Left ventricle myocardium inferior (tissue), 1 donor: ENCODE data around the gene LIM2. TPM values are rescaled to one million over a fixed set of nuclear protein-coding genes. Genes with fewer than 3 reads are reported as not detected.
A peak's percentile ranks its signal among the peaks of the same experiment; 100 is the strongest.

Experiments used
- DNase-seq: peaks from one replicate; pipeline ENCODE4 v3.0.0-alpha.2; 2020
- H3K27ac ChIP-seq: fragments of 200-600 bp; replicated peaks from 2 replicates; pipeline ENCODE4 v1.8.0; 2021
- H3K27me3 ChIP-seq: fragments of 200-600 bp; 2 replicates; pipeline ENCODE4 v1.8.0; 2021; ENCODE audit warnings: low read depth
- H3K36me3 ChIP-seq: fragments of 200-600 bp; 2 replicates; pipeline ENCODE4 v1.8.0; 2021
- H3K4me1 ChIP-seq: fragments of 200-600 bp; 2 replicates; pipeline ENCODE4 v1.8.0; 2021
- H3K4me3 ChIP-seq: fragments of 200-600 bp; 2 replicates; pipeline ENCODE4 v1.8.0; 2021; ENCODE audit warnings: mild to moderate bottlenecking, moderate library complexity
- H3K9me3 ChIP-seq: fragments of 200-600 bp; replicated peaks from 2 replicates; pipeline ENCODE4 v1.8.0; 2021
- intact Hi-C: fragments of 100-400 bp; cut with micrococcal nuclease; formaldehyde crosslinking; loops from one replicate; pipeline ENCODE4 v1.11.0; 2022
- total RNA-seq: library from RNA; stranded (reverse); fragmentation: NEBNext Ultra II Directional; extraction: Animal tissue kit (Norgen Biotek cat#: 25700); gene quantifications from one replicate; pipeline ENCODE4 v1.2.1, GENCODE V29; 2021
- TF ChIP-seq, protein P1 (sequence below): fragments of 200-600 bp; IDR thresholded peaks from 2 replicates; pipeline ENCODE4 v1.8.0; 2021; ENCODE audit warnings: antibody characterized with exemption, mild to moderate bottlenecking, borderline replicate concordance
- donor health status: DM: no; HTN: yes; CAD: no; lungs with severe emphysema.

Gene LIM2
- total RNA-seq, 1 donor from 2014 or later: not detected

DNA sequence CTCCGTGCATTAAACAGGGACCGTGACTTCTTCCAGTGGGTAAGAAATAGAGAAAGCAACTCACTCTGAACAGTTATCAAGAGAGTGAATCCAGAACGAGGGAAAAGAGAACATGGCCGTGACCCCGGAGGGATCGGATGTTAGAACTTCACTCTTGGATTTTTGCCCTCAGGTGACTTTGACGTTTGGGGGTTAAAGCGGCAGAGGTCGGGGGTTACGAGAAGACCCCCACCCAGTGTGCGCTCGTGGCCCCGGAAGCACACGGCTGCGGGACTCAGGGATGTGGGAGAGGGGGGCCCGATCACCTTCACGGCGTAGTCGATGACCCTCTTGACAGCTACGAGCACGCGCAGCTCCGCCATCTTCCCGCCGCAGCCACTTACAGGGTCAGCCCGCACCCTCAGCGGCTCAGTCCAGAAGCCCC, 21.8 kb downstream of the LIM2 start, which contains the start of gene ETFB:
ETFB (minus strand) TSS at position 424 of the 424 bp plus-strand sequence; CDS start at position 362, 62 bp downstream.
- no peaks in the 10 kb centered on the region for H3K9me3 ChIP-seq
- no peak for DNase-seq
- H3K4me3 ChIP-seq: peak within 1 kb of the TSS; percentile 86
- H3K27ac ChIP-seq: peak within 1 kb of the TSS; percentile 97
- peaks cover 55% of the 10 kb centered on the region for H3K4me1 ChIP-seq
- H3K36me3 ChIP-seq: no peaks in the 10 kb centered on the region
- TF ChIP-seq, protein P1, sequence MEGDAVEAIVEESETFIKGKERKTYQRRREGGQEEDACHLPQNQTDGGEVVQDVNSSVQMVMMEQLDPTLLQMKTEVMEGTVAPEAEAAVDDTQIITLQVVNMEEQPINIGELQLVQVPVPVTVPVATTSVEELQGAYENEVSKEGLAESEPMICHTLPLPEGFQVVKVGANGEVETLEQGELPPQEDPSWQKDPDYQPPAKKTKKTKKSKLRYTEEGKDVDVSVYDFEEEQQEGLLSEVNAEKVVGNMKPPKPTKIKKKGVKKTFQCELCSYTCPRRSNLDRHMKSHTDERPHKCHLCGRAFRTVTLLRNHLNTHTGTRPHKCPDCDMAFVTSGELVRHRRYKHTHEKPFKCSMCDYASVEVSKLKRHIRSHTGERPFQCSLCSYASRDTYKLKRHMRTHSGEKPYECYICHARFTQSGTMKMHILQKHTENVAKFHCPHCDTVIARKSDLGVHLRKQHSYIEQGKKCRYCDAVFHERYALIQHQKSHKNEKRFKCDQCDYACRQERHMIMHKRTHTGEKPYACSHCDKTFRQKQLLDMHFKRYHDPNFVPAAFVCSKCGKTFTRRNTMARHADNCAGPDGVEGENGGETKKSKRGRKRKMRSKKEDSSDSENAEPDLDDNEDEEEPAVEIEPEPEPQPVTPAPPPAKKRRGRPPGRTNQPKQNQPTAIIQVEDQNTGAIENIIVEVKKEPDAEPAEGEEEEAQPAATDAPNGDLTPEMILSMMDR: no peak
- H3K27me3 ChIP-seq: no peaks in the 10 kb centered on the region
- intact Hi-C loops: no loop called here

DNA sequence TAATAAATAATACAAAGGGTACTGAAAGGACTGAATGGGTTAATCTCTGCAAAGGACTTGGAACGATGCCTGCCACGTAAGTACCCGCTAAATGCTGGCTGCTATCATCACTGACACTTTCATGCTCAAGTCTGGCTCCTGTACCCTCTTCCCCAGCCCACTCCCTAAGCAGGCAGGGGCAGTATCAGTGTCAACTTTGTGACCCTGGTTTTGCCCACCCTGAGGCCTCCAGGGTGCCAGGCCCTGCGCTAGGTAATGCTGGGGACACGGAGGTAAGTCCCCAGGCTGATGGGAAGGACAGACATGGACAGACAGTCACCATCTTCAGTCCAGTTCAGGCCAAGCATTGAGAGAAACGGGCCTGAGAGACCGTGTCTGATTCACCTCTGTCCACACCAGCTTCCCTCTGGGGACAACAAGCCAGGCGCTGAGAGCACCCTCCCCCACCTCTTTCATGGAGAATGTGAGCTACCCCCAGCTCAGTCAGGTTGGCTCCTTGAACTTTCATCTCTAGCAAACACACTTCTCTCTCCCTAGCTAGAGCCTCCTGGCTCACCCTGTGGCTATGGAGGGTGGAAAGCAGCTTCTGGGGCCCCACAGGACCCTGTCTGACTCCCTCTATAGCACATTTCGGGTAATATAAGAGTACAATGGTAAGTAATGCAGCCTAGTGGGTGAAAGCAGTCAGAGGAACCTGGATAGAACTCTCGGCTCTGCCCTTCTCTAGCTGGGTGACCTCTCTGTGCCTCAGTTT, 22.4 kb downstream of the LIM2 start:
- DNase-seq: no peak
- no peaks in the 10 kb centered on the region for H3K9me3 ChIP-seq
- no peaks in the 10 kb centered on the region for H3K27me3 ChIP-seq
- intact Hi-C loops: no loop called here
- TF ChIP-seq, protein P1: no peak
- no peaks in the 10 kb centered on the region for H3K36me3 ChIP-seq
- H3K4me3 ChIP-seq: peak overlapping the region; percentile 86
- peak overlapping the region; percentile 97 for H3K27ac ChIP-seq
- H3K4me1 ChIP-seq: peaks cover 55% of the 10 kb centered on the region

- H3K4me3 ChIP-seq: peak overlapping the region; percentile 86
- no peak for DNase-seq
- TF ChIP-seq, protein P1: no peak
- H3K36me3 ChIP-seq: no peaks in the 10 kb centered on the region
- peaks cover 55% of the 10 kb centered on the region for H3K4me1 ChIP-seq
- H3K27ac ChIP-seq: peak overlapping the region; percentile 97
- intact Hi-C loops: no loop called here
- H3K9me3 ChIP-seq: no peaks in the 10 kb centered on the region
- no peaks in the 10 kb centered on the region for H3K27me3 ChIP-seq
Observed at GRCh38 chr19:51364200-51365106, 23.3 kb downstream of the LIM2 start.

- TF ChIP-seq, protein P1: no peak
- no peaks in the 10 kb centered on the region for H3K36me3 ChIP-seq
- intact Hi-C loops: no loop called here
- peaks cover 38% of the 10 kb centered on the region for H3K4me1 ChIP-seq
- no peak overlapping the region for H3K4me3 ChIP-seq
- DNase-seq: no peak
- no peaks in the 10 kb centered on the region for H3K9me3 ChIP-seq
- H3K27me3 ChIP-seq: no peaks in the 10 kb centered on the region
- peak overlapping the region; percentile 30 for H3K27ac ChIP-seq
Observed at GRCh38 chr19:51361239-51361638, 26.5 kb downstream of the LIM2 start.

DNA sequence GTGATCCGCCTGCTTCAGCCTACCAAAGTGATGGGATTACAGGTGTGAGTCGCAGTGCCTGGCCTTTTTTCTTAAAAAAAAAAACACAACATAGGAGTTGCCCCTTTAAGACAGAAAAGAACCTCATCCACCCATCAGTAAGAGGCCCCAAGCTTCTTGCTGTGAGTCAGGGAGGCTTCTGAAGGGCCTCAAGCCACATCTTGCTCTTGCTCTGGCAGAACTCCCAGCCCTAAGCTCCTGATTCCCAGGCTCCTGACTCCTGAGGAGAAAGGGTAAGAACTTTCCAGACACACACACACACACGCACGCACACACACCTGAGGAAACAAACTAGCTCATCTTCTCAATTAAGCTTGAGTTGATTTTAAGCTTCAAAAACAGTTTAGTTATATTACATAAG, 28.5 kb downstream of the LIM2 start:
- DNase-seq: no peak

More for the DNA sequence above, 28.5 kb downstream of the LIM2 start:
- peaks cover 27% of the 10 kb centered on the region for H3K4me1 ChIP-seq
- H3K36me3 ChIP-seq: no peaks in the 10 kb centered on the region
- no peak overlapping the region for H3K27ac ChIP-seq
- intact Hi-C loops: no loop called here
- no peaks in the 10 kb centered on the region for H3K27me3 ChIP-seq
- H3K9me3 ChIP-seq: no peaks in the 10 kb centered on the region
- no peak overlapping the region for H3K4me3 ChIP-seq
- TF ChIP-seq, protein P1: no peak
